Endothelial cell of umbilical vein (primary cell): ENCODE data around the gene RBPJ.

Experiments
- CTCF ChIP-seq, 2 donors: IDR thresholded peaks; 1 replicate in 1 of 2; 2 replicates in 1 of 2; pipeline ENCODE4 v1.5.1; 2011; ENCODE audit warnings: low read length in 2 of 2, mild to moderate bottlenecking in 2 of 2, moderate library complexity in 2 of 2, control low read depth in 1 of 2, inconsistent platforms in 1 of 2, low read depth in 1 of 2; ENCODE audit not compliant: insufficient read depth in 1 of 2; ENCODE audit errors: extremely low read depth in 1 of 2
- POLR2A ChIP-seq: IDR thresholded peaks from 2 replicates; pipeline ENCODE4 v1.6.1; 2012; ENCODE audit warnings: low read depth, mild to moderate bottlenecking, control low read depth, low read length

GRCh38 chr4:26386386-26386785 is 65.6 kb downstream of the RBPJ start:
- TF ChIP-seq CTCF (IDR thresholded peaks at IDR 0.05; ENCODE audit: extremely low read depth in 1 of 2, insufficient read depth in 1 of 2, low read depth in 1 of 2, low read length in 2 of 2) (no peak), POLR2A (no peak)
